ENCODE data around the gene CCNQ. TPM values are rescaled to one million over a fixed set of nuclear protein-coding genes. Genes with fewer than 3 reads are reported as not detected.

The CCNQ gene
- total and polyA plus RNA-seq, 2 donors (not counting 3 experiments of a cell fraction or from before 2014, with no cell fraction given), result 21.3 to 37.0 TPM

DNA sequence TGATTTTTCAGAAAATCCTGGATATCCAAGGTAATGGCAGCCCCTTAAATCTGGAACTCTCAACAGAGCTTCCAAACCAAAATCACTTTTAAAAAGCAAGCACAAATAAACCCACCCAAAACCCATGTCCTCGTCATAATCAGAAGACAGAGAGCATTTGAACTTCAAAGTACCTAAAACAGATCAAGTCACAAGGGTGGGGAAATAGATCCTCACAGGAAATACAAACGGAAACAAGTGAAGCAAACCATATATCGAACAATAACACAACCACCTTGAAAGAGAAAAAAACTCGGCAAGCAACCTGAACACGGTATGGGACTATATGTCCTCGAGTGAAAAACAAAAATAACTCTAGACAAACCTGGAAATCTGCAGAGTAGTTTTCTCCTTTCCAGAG is 15.9 kb upstream of the CCNQ start:
- ChIA-PET CTCF (no interaction called here), POLR2A (no interaction called here)
- H3K4me3 ChIP-seq (replicated peaks in 1 of 3; ENCODE audit: insufficient read depth in 1 of 3, low read depth in 1 of 3, low read length in 3 of 3), result no peak overlapping the region
- peaks cover 5 to 7% of the 10 kb centered on the region in 2 experiments for H3K27me3 ChIP-seq (ENCODE audit: control insufficient read depth in 2 of 2, insufficient read depth in 2 of 2, low read length in 2 of 2)
- no peak for TF ChIP-seq FOS (IDR thresholded peaks at IDR 0.05; ENCODE audit: borderline replicate concordance, insufficient read depth, low read length)
- TF ChIP-seq, protein P1, sequence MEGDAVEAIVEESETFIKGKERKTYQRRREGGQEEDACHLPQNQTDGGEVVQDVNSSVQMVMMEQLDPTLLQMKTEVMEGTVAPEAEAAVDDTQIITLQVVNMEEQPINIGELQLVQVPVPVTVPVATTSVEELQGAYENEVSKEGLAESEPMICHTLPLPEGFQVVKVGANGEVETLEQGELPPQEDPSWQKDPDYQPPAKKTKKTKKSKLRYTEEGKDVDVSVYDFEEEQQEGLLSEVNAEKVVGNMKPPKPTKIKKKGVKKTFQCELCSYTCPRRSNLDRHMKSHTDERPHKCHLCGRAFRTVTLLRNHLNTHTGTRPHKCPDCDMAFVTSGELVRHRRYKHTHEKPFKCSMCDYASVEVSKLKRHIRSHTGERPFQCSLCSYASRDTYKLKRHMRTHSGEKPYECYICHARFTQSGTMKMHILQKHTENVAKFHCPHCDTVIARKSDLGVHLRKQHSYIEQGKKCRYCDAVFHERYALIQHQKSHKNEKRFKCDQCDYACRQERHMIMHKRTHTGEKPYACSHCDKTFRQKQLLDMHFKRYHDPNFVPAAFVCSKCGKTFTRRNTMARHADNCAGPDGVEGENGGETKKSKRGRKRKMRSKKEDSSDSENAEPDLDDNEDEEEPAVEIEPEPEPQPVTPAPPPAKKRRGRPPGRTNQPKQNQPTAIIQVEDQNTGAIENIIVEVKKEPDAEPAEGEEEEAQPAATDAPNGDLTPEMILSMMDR (IDR thresholded peaks at IDR 0.05; ENCODE audit: extremely low read depth in 1 of 2, insufficient read depth in 1 of 2, low read depth in 1 of 2, low read length in 2 of 2), result no peak
- no peak for TF ChIP-seq POLR2AphosphoS5 (IDR thresholded peaks at IDR 0.05; ENCODE audit: insufficient read depth, low read depth, low read length)
- no peak for TF ChIP-seq EZH2 (IDR thresholded peaks at IDR 0.05; ENCODE audit: borderline replicate concordance, low read depth, low read length, severe bottlenecking)
- TF ChIP-seq GATA2 (IDR thresholded peaks at IDR 0.05; ENCODE audit: insufficient read depth, insufficient read length, low read depth, low read length), result no peak
- no peak for TF ChIP-seq MYC (IDR thresholded peaks at IDR 0.05; ENCODE audit: low read depth, low read length)
- DNase-seq (ENCODE audit: low read depth, low spot score) (no peak), FAIRE-seq (no peak)
- no peaks in the 10 kb centered on the region for H3K9me3 ChIP-seq (replicated peaks; ENCODE audit: control insufficient read depth, insufficient read depth, low read length)
- no peak overlapping the region for H3K27ac ChIP-seq (ENCODE audit: insufficient read depth, low read depth, low read length)
- no TSS peak for BruUV-seq (replicated peaks)
- H3K9ac ChIP-seq (replicated peaks; ENCODE audit: extremely low read depth, insufficient read depth, low read length), result no peak overlapping the region
- H3K9me1 ChIP-seq (replicated peaks; ENCODE audit: control insufficient read depth, extremely low read depth, insufficient read depth, low read length), result no peaks in the 10 kb centered on the region
- H4K20me1 ChIP-seq (replicated peaks; ENCODE audit: control insufficient read depth, extremely low read depth, insufficient read depth, low read length), result no peaks in the 10 kb centered on the region
- H3K79me2 ChIP-seq (ENCODE audit: control insufficient read depth, insufficient read depth, low read length), result no peaks in the 10 kb centered on the region
- dilution Hi-C loops (cut with MboI; ENCODE audit: extremely low pct_ligation_motif_present, low sequenced_read_pairs), result no loop called here
- H3K4me2 ChIP-seq (ENCODE audit: insufficient read depth, low read length), result no peak overlapping the region
- H2AFZ ChIP-seq (ENCODE audit: low read depth, low read length), result no peak overlapping the region
- H3K36me3 ChIP-seq (ENCODE audit: control insufficient read depth in 2 of 2, extremely low read depth in 1 of 2, insufficient read depth in 2 of 2, low read length in 2 of 2), result no peaks in the 10 kb centered on the region
- H3K4me1 ChIP-seq (ENCODE audit: control insufficient read depth, extremely low read depth, insufficient read depth, low read length), result no peaks in the 10 kb centered on the region
- intact Hi-C loops (cut with micrococcal nuclease), result no loop called here
